ENCODE data around the gene EFEMP1.
A peak's percentile ranks its signal among the peaks of the same experiment; 100 is the strongest.

EFEMP1 gene

GRCh38 chr2:55954306-55955035 is 30.9 kb upstream of the EFEMP1 start:
- no peaks in the 10 kb centered on the region for H3K79me2 ChIP-seq (ENCODE audit: control insufficient read depth, insufficient read depth, low read length, unreplicated experiment)
- no peaks in the 10 kb centered on the region for H3K36me3 ChIP-seq (ENCODE audit: insufficient read depth, low read length)
- H3K27ac ChIP-seq (ENCODE audit: low read depth, low read length), result peak overlapping the region; percentile 77
- no peaks in the 10 kb centered on the region for H3K27me3 ChIP-seq (ENCODE audit: insufficient read depth, low read length)
- H2AFZ ChIP-seq (ENCODE audit: low read length, unreplicated experiment), result peak overlapping the region; percentile 68
- peaks cover 35% of the 10 kb centered on the region for H3K4me1 ChIP-seq (ENCODE audit: control insufficient read depth, insufficient read depth, low read length, unreplicated experiment)
- peak overlapping the region; percentile 39 for H3K4me3 ChIP-seq (ENCODE audit: low read depth, low read length)

GRCh38 chr2:55952415-55952814 is 28.8 kb upstream of the EFEMP1 start:
- no peak overlapping the region for H3K27ac ChIP-seq (ENCODE audit: low read depth, low read length)
- no peaks in the 10 kb centered on the region for H3K27me3 ChIP-seq (ENCODE audit: insufficient read depth, low read length)
- H3K4me1 ChIP-seq (ENCODE audit: control insufficient read depth, insufficient read depth, low read length, unreplicated experiment), result peaks cover 36% of the 10 kb centered on the region
- no peaks in the 10 kb centered on the region for H3K79me2 ChIP-seq (ENCODE audit: control insufficient read depth, insufficient read depth, low read length, unreplicated experiment)
- no peak overlapping the region for H2AFZ ChIP-seq (ENCODE audit: low read length, unreplicated experiment)
- no peaks in the 10 kb centered on the region for H3K36me3 ChIP-seq (ENCODE audit: insufficient read depth, low read length)
- no peak overlapping the region for H3K4me3 ChIP-seq (ENCODE audit: low read depth, low read length)

GRCh38 chr2:55951533-55951932 is 28.0 kb upstream of the EFEMP1 start:
- no peak overlapping the region for H3K27ac ChIP-seq (ENCODE audit: low read depth, low read length)
- H3K36me3 ChIP-seq (ENCODE audit: insufficient read depth, low read length), result no peaks in the 10 kb centered on the region
- H3K27me3 ChIP-seq (ENCODE audit: insufficient read depth, low read length), result no peaks in the 10 kb centered on the region
- peaks cover 32% of the 10 kb centered on the region for H3K4me1 ChIP-seq (ENCODE audit: control insufficient read depth, insufficient read depth, low read length, unreplicated experiment)
- H3K4me3 ChIP-seq (ENCODE audit: low read depth, low read length), result no peak overlapping the region
- no peaks in the 10 kb centered on the region for H3K79me2 ChIP-seq (ENCODE audit: control insufficient read depth, insufficient read depth, low read length, unreplicated experiment)
- H2AFZ ChIP-seq (ENCODE audit: low read length, unreplicated experiment), result no peak overlapping the region

- Histone ChIP-seq H3K4me3 (ENCODE audit: low read depth, low read length) (no peak overlapping the region), H2AFZ (ENCODE audit: low read length, unreplicated experiment) (no peak overlapping the region), H3K27ac (ENCODE audit: low read depth, low read length) (no peak overlapping the region)
Observed at GRCh38 chr2:55949613-55950012, 26.0 kb upstream of the EFEMP1 start.

GRCh38 chr2:55949211-55949610 is 25.6 kb upstream of the EFEMP1 start:
- no peak overlapping the region for H3K27ac ChIP-seq (ENCODE audit: low read depth, low read length)
- H3K36me3 ChIP-seq (ENCODE audit: insufficient read depth, low read length), result no peaks in the 10 kb centered on the region
- no peak overlapping the region for H2AFZ ChIP-seq (ENCODE audit: low read length, unreplicated experiment)
- no peaks in the 10 kb centered on the region for H3K79me2 ChIP-seq (ENCODE audit: control insufficient read depth, insufficient read depth, low read length, unreplicated experiment)
- no peak overlapping the region for H3K4me3 ChIP-seq (ENCODE audit: low read depth, low read length)
- H3K4me1 ChIP-seq (ENCODE audit: control insufficient read depth, insufficient read depth, low read length, unreplicated experiment), result peaks cover 23% of the 10 kb centered on the region
- H3K27me3 ChIP-seq (ENCODE audit: insufficient read depth, low read length), result no peaks in the 10 kb centered on the region

More at GRCh38 chr2:55949613-55950012, 26.0 kb upstream of the EFEMP1 start:
- H3K79me2 ChIP-seq (ENCODE audit: control insufficient read depth, insufficient read depth, low read length, unreplicated experiment), result no peaks in the 10 kb centered on the region
- no peaks in the 10 kb centered on the region for H3K27me3 ChIP-seq (ENCODE audit: insufficient read depth, low read length)
- peaks cover 26% of the 10 kb centered on the region for H3K4me1 ChIP-seq (ENCODE audit: control insufficient read depth, insufficient read depth, low read length, unreplicated experiment)
- no peaks in the 10 kb centered on the region for H3K36me3 ChIP-seq (ENCODE audit: insufficient read depth, low read length)

- Histone ChIP-seq H3K4me1 (ENCODE audit: control insufficient read depth, insufficient read depth, low read length, unreplicated experiment) (peaks cover 19% of the 10 kb centered on the region), H3K4me3 (ENCODE audit: low read depth, low read length) (no peak overlapping the region), H3K27me3 (ENCODE audit: insufficient read depth, low read length) (no peaks in the 10 kb centered on the region), H3K36me3 (ENCODE audit: insufficient read depth, low read length) (no peaks in the 10 kb centered on the region), H3K79me2 (ENCODE audit: control insufficient read depth, insufficient read depth, low read length, unreplicated experiment) (no peaks in the 10 kb centered on the region), H3K27ac (ENCODE audit: low read depth, low read length) (peak overlapping the region; percentile 44), H2AFZ (ENCODE audit: low read length, unreplicated experiment) (peak overlapping the region; percentile 44)
Observed at GRCh38 chr2:55948176-55948923, 24.8 kb upstream of the EFEMP1 start.

- Histone ChIP-seq H3K27me3 (ENCODE audit: insufficient read depth, low read length) (no peaks in the 10 kb centered on the region), H3K4me3 (ENCODE audit: low read depth, low read length) (no peak overlapping the region), H3K27ac (ENCODE audit: low read depth, low read length) (0 out of 2 replicates have a peak overlapping the region, but pooled peaks have one; percentile 44), H3K36me3 (ENCODE audit: insufficient read depth, low read length) (no peaks in the 10 kb centered on the region), H2AFZ (ENCODE audit: low read length, unreplicated experiment) (no peak overlapping the region), H3K4me1 (ENCODE audit: control insufficient read depth, insufficient read depth, low read length, unreplicated experiment) (peaks cover 19% of the 10 kb centered on the region), H3K79me2 (ENCODE audit: control insufficient read depth, insufficient read depth, low read length, unreplicated experiment) (no peaks in the 10 kb centered on the region)
Observed at GRCh38 chr2:55947752-55948151, 24.2 kb upstream of the EFEMP1 start.

- Histone ChIP-seq H3K79me2 (ENCODE audit: control insufficient read depth, insufficient read depth, low read length, unreplicated experiment) (no peaks in the 10 kb centered on the region), H3K4me3 (ENCODE audit: low read depth, low read length) (no peak overlapping the region), H3K27ac (ENCODE audit: low read depth, low read length) (no peak overlapping the region), H3K4me1 (ENCODE audit: control insufficient read depth, insufficient read depth, low read length, unreplicated experiment) (peaks cover 19% of the 10 kb centered on the region), H3K27me3 (ENCODE audit: insufficient read depth, low read length) (no peaks in the 10 kb centered on the region), H2AFZ (ENCODE audit: low read length, unreplicated experiment) (no peak overlapping the region), H3K36me3 (ENCODE audit: insufficient read depth, low read length) (no peaks in the 10 kb centered on the region)
Observed at GRCh38 chr2:55946793-55947192, 23.2 kb upstream of the EFEMP1 start.

GRCh38 chr2:55943466-55943865 is 19.9 kb upstream of the EFEMP1 start:
- peak overlapping the region; percentile 17 for H2AFZ ChIP-seq (ENCODE audit: low read length, unreplicated experiment)

GRCh38 chr2:55936351-55936750 is 12.8 kb upstream of the EFEMP1 start:
- no peaks in the 10 kb centered on the region for H3K4me1 ChIP-seq (ENCODE audit: control insufficient read depth, insufficient read depth, low read length, unreplicated experiment)
- no peaks in the 10 kb centered on the region for H3K79me2 ChIP-seq (ENCODE audit: control insufficient read depth, insufficient read depth, low read length, unreplicated experiment)
- H2AFZ ChIP-seq (ENCODE audit: low read length, unreplicated experiment), result no peak overlapping the region
- H3K27ac ChIP-seq (ENCODE audit: low read depth, low read length), result no peak overlapping the region
- H3K36me3 ChIP-seq (ENCODE audit: insufficient read depth, low read length), result no peaks in the 10 kb centered on the region
- no peaks in the 10 kb centered on the region for H3K27me3 ChIP-seq (ENCODE audit: insufficient read depth, low read length)
- no peak overlapping the region for H3K4me3 ChIP-seq (ENCODE audit: low read depth, low read length)

More at GRCh38 chr2:55943466-55943865, 19.9 kb upstream of the EFEMP1 start:
- H3K4me3 ChIP-seq (ENCODE audit: low read depth, low read length), result no peak overlapping the region
- no peak overlapping the region for H3K27ac ChIP-seq (ENCODE audit: low read depth, low read length)
- peaks cover 10% of the 10 kb centered on the region for H3K4me1 ChIP-seq (ENCODE audit: control insufficient read depth, insufficient read depth, low read length, unreplicated experiment)
- H3K27me3 ChIP-seq (ENCODE audit: insufficient read depth, low read length), result no peaks in the 10 kb centered on the region
- H3K79me2 ChIP-seq (ENCODE audit: control insufficient read depth, insufficient read depth, low read length, unreplicated experiment), result no peaks in the 10 kb centered on the region
- no peaks in the 10 kb centered on the region for H3K36me3 ChIP-seq (ENCODE audit: insufficient read depth, low read length)

- Histone ChIP-seq H3K4me1 (ENCODE audit: control insufficient read depth, insufficient read depth, low read length, unreplicated experiment) (no peaks in the 10 kb centered on the region), H2AFZ (ENCODE audit: low read length, unreplicated experiment) (no peak overlapping the region)
Observed at GRCh38 chr2:55934337-55934736, 10.8 kb upstream of the EFEMP1 start.

More at GRCh38 chr2:55934337-55934736, 10.8 kb upstream of the EFEMP1 start:
- Histone ChIP-seq H3K4me3 (ENCODE audit: low read depth, low read length) (no peak overlapping the region), H3K27me3 (ENCODE audit: insufficient read depth, low read length) (no peaks in the 10 kb centered on the region), H3K36me3 (ENCODE audit: insufficient read depth, low read length) (no peaks in the 10 kb centered on the region), H3K79me2 (ENCODE audit: control insufficient read depth, insufficient read depth, low read length, unreplicated experiment) (no peaks in the 10 kb centered on the region), H3K27ac (ENCODE audit: low read depth, low read length) (no peak overlapping the region)

All from ACC112 (cell line).